HEK293 (cell line): ENCODE measurements around the gene TLE5.
A peak's percentile ranks its signal among the peaks of the same experiment; 100 is the strongest.

ENCODE experiments used
- CTCF ChIA-PET: fragments of 350-600 bp; formaldehyde crosslinking; extraction: SDS; loops from one replicate; lab custom pipeline; 2021; ENCODE audit warnings: antibody characterized with exemption; lab: Yijun Ruan, JAX
- POLR2A ChIA-PET: fragments of 300-600 bp; formaldehyde crosslinking; extraction: SDS; loops from one replicate; lab custom pipeline; 2020; ENCODE audit warnings: antibody characterized with exemption, inconsistent platforms; lab: Yijun Ruan, JAX
- H3K27ac ChIP-seq: fragments of 200-500 bp; sonication (Bioruptor generic); 2 replicates; pipeline ENCODE4 v1.5.1; 2014; ENCODE audit warnings: low read depth, low read length, control low read depth, inconsistent platforms; ENCODE audit errors: extremely low read depth
- H3K36me3 ChIP-seq, 2 experiments: fragments of 200-500 bp in 1 of 2; sonication (Bioruptor generic) in 1 of 2; 1 replicate in 1 of 2; 2 replicates in 1 of 2; pipeline ENCODE4 v1.5.1; 2014 to 2017; ENCODE audit warnings: inconsistent platforms in 2 of 2, low read length in 2 of 2; ENCODE audit not compliant: control insufficient read depth in 2 of 2, insufficient read depth in 1 of 2
- H3K4me1 ChIP-seq: fragments of 200-500 bp; sonication (Bioruptor generic); 2 replicates; pipeline ENCODE4 v1.5.1; 2014; ENCODE audit warnings: mild to moderate bottlenecking, low read length, inconsistent platforms; ENCODE audit not compliant: control insufficient read depth, insufficient read depth
- H3K4me3 ChIP-seq: 2 replicates; pipeline ENCODE4 v1.5.1; 2011; ENCODE audit warnings: low read depth, mild to moderate bottlenecking, control low read depth, low read length, moderate library complexity
- H3K9me3 ChIP-seq: fragments of 200-500 bp; sonication (Bioruptor generic); 2 replicates; pipeline ENCODE4 v1.5.1; 2014; ENCODE audit warnings: low read depth, low read length, inconsistent platforms; ENCODE audit not compliant: control insufficient read depth, insufficient read depth
- EGR2 ChIP-seq: fragments of 450-650 bp; formaldehyde crosslinking; IDR thresholded peaks from 2 replicates; pipeline ENCODE4 v1.5.1; 2016; ENCODE audit warnings: low read depth, missing biosample characterization, missing genetic modification characterization
- GLIS1 ChIP-seq: fragments of 450-650 bp; formaldehyde crosslinking; IDR thresholded peaks from 2 replicates; pipeline ENCODE4 v1.5.1; 2016; ENCODE audit warnings: missing biosample characterization, missing genetic modification characterization
- HIC1 ChIP-seq: fragments of 450-650 bp; formaldehyde crosslinking; IDR thresholded peaks from 2 replicates; pipeline ENCODE4 v1.5.1; 2016; ENCODE audit warnings: missing biosample characterization, missing genetic modification characterization
- KLF8 ChIP-seq: fragments of 450-650 bp; formaldehyde crosslinking; IDR thresholded peaks from 2 replicates; pipeline ENCODE4 v1.5.1; 2016; ENCODE audit warnings: missing biosample characterization, missing genetic modification characterization
- MZF1 ChIP-seq: fragments of 450-650 bp; formaldehyde crosslinking; IDR thresholded peaks from 2 replicates; pipeline ENCODE4 v1.5.1; 2017; ENCODE audit warnings: missing biosample characterization, missing genetic modification characterization, borderline replicate concordance
- SCRT2 ChIP-seq: fragments of 450-650 bp; formaldehyde crosslinking; IDR thresholded peaks from 2 replicates; pipeline ENCODE4 v1.5.1; 2016; ENCODE audit warnings: missing biosample characterization, missing genetic modification characterization
- SP7 ChIP-seq: fragments of 450-650 bp; formaldehyde crosslinking; IDR thresholded peaks from 2 replicates; pipeline ENCODE4 v1.5.1; 2016; ENCODE audit warnings: missing biosample characterization, missing genetic modification characterization
- WT1 ChIP-seq: fragments of 450-650 bp; formaldehyde crosslinking; IDR thresholded peaks from 2 replicates; pipeline ENCODE4 v1.5.1; 2016; ENCODE audit warnings: missing biosample characterization, missing genetic modification characterization
- ZBTB17 ChIP-seq: fragments of 450-650 bp; formaldehyde crosslinking; IDR thresholded peaks from 2 replicates; pipeline ENCODE4 v1.5.1; 2016; ENCODE audit warnings: missing biosample characterization, missing genetic modification characterization
- ZEB2 ChIP-seq: fragments of 450-650 bp; formaldehyde crosslinking; IDR thresholded peaks from 2 replicates; pipeline ENCODE4 v1.5.1; 2016; ENCODE audit warnings: missing biosample characterization, missing genetic modification characterization
- ZFHX2 ChIP-seq: fragments of 450-650 bp; formaldehyde crosslinking; conservative IDR thresholded peaks from 2 replicates; pipeline ENCODE4 v1.5.1; 2016; ENCODE audit warnings: missing biosample characterization, missing genetic modification characterization
- ZFP3 ChIP-seq: fragments of 450-650 bp; formaldehyde crosslinking; IDR thresholded peaks from 2 replicates; pipeline ENCODE4 v1.5.1; 2016; ENCODE audit warnings: low read depth, missing biosample characterization, missing genetic modification characterization
- ZFP69B ChIP-seq: fragments of 450-650 bp; formaldehyde crosslinking; IDR thresholded peaks from 2 replicates; pipeline ENCODE4 v1.5.1; 2016; ENCODE audit warnings: missing biosample characterization, missing genetic modification characterization
- ZNF175 ChIP-seq: fragments of 450-650 bp; formaldehyde crosslinking; IDR thresholded peaks from 2 replicates; pipeline ENCODE4 v1.5.1; 2016; ENCODE audit warnings: missing biosample characterization, missing genetic modification characterization
- ZNF221 ChIP-seq: fragments of 450-650 bp; formaldehyde crosslinking; IDR thresholded peaks from 2 replicates; pipeline ENCODE4 v1.5.1; 2017; ENCODE audit warnings: missing biosample characterization, missing genetic modification characterization, borderline replicate concordance
- ZNF335 ChIP-seq: fragments of 450-650 bp; formaldehyde crosslinking; conservative IDR thresholded peaks from 2 replicates; pipeline ENCODE4 v1.5.1; 2016; ENCODE audit warnings: missing biosample characterization, missing genetic modification characterization
- ZNF394 ChIP-seq: fragments of 450-650 bp; formaldehyde crosslinking; IDR thresholded peaks from 2 replicates; pipeline ENCODE4 v1.5.1; 2016; ENCODE audit warnings: missing biosample characterization, missing genetic modification characterization, mild to moderate bottlenecking, moderate library complexity, borderline replicate concordance
- ZNF501 ChIP-seq: fragments of 450-650 bp; formaldehyde crosslinking; IDR thresholded peaks from 2 replicates; pipeline ENCODE4 v1.5.1; 2016; ENCODE audit warnings: missing biosample characterization, missing genetic modification characterization
- ZNF513 ChIP-seq: fragments of 450-650 bp; IDR thresholded peaks from 2 replicates; pipeline ENCODE4 v1.5.1; 2018; ENCODE audit warnings: missing biosample characterization, missing genetic modification characterization
- ZNF558 ChIP-seq: fragments of 450-650 bp; formaldehyde crosslinking; IDR thresholded peaks from 2 replicates; pipeline ENCODE4 v1.5.1; 2016; ENCODE audit warnings: missing biosample characterization, missing genetic modification characterization
- ZNF561 ChIP-seq: fragments of 450-650 bp; IDR thresholded peaks from 2 replicates; pipeline ENCODE4 v1.5.1; 2018; ENCODE audit warnings: missing biosample characterization, missing genetic modification characterization, borderline replicate concordance
- ZNF623 ChIP-seq: fragments of 450-650 bp; formaldehyde crosslinking; IDR thresholded peaks from 2 replicates; pipeline ENCODE4 v1.5.1; 2016; ENCODE audit warnings: missing biosample characterization, missing genetic modification characterization
- ZNF624 ChIP-seq: fragments of 450-650 bp; formaldehyde crosslinking; IDR thresholded peaks from 2 replicates; pipeline ENCODE4 v1.5.1; 2017; ENCODE audit warnings: missing biosample characterization, missing genetic modification characterization
- ZNF670 ChIP-seq: fragments of 450-650 bp; formaldehyde crosslinking; IDR thresholded peaks from 2 replicates; pipeline ENCODE4 v1.5.1; 2016; ENCODE audit warnings: missing biosample characterization, missing genetic modification characterization, low read depth
- ZNF692 ChIP-seq: fragments of 450-650 bp; formaldehyde crosslinking; IDR thresholded peaks from 2 replicates; pipeline ENCODE4 v1.5.1; 2016; ENCODE audit warnings: missing biosample characterization, missing genetic modification characterization
- ZNF768 ChIP-seq: fragments of 450-650 bp; formaldehyde crosslinking; IDR thresholded peaks from 2 replicates; pipeline ENCODE4 v1.5.1; 2018; ENCODE audit warnings: missing biosample characterization, mild to moderate bottlenecking, missing genetic modification characterization
- ZNF843 ChIP-seq: fragments of 450-650 bp; formaldehyde crosslinking; IDR thresholded peaks from 2 replicates; pipeline ENCODE4 v1.5.1; 2016; ENCODE audit warnings: missing biosample characterization, missing genetic modification characterization
- TF ChIP-seq, protein P1 (sequence below): fragments of 450-650 bp; formaldehyde crosslinking; IDR thresholded peaks from 2 replicates; pipeline ENCODE4 v1.5.1; 2016; ENCODE audit warnings: missing biosample characterization, missing genetic modification characterization
- TF ChIP-seq, protein P2 (sequence below): fragments of 450-650 bp; formaldehyde crosslinking; IDR thresholded peaks from 2 replicates; pipeline ENCODE4 v1.5.1; 2016; ENCODE audit warnings: missing biosample characterization, missing genetic modification characterization

The TLE5 gene

DNA sequence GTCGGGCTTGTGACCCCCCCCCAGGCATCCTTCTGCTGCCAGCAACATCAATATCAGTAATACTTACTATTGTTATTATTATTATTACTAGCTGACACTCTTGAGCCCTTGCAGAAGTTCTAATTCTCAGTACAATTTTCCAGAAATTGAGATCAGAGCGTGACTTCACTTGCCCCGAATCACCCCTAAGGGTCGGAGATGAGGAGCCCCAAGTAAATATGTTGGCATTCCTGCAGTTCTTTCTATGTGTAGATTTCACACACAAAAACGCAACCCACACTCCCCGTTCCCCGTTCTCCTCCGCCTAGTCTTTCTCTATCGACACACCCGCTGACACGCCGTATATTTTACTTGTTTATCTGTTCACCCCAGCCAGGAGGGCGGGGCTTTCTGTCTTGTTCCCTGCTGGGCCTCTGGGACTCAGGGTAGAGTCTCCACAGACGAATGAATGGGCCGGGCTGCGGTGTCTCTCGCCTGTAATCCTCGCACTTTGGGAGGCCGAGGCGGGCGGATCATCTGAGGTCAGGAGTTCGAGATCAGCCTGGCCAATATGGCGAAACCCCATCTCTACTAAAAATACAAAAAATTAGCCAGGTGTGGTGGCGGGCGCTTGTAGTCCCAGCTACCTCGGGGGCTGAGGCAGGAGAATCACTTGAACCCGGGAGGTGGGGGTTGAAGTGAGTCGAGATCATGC lies 14.7 kb downstream of the TLE5 start:
- peaks cover 13% of the 10 kb centered on the region for H3K4me1 ChIP-seq
- no peaks in the 10 kb centered on the region for H3K36me3 ChIP-seq
- no peaks in the 10 kb centered on the region for H3K9me3 ChIP-seq
- ChIA-PET CTCF (interaction anchor here (0.6 kb wide), 1 partner anchor 29 kb away, joined by 3 read pairs; no protein-coding TSS in a partner anchor), POLR2A (interaction anchor here (1.2 to 3.4 kb wide), 2 partner anchors 12 to 97 kb away, joined by 3 to 37 read pairs; no protein-coding TSS in a partner anchor)
- peak overlapping the region; percentile 15 for H3K4me3 ChIP-seq
- H3K27ac ChIP-seq: peak overlapping the region; percentile 69
- TF ChIP-seq ZFP3 (tag by site-specific recombination) (no peak), ZNF221 (tag by site-specific recombination) (no peak), WT1 (peak; percentile 59), ZFP69B (tag by site-specific recombination) (peak; percentile 45; the same call in 1 of the 2 replicates), ZNF670 (tag by site-specific recombination) (no peak), ZNF513 (no peak), KLF8 (peak; percentile 26), ZNF623 (tag by site-specific recombination) (no peak), ZNF501 (tag by site-specific recombination) (no peak), ZNF558 (tag by site-specific recombination) (peak; percentile 53), ZEB2 (tag by site-specific recombination) (peak; percentile 91), ZNF768 (no peak; the same call in 1 of the 2 replicates), ZNF624 (no peak), MZF1 (tag by site-specific recombination) (peak; percentile 69; the same call in 1 of the 2 replicates), ZNF692 (tag by site-specific recombination) (peak; percentile 40), ZNF561 (tag by site-specific recombination) (0 out of 2 replicates have a peak, but pooled peaks have one; percentile 61), ZNF394 (tag by site-specific recombination) (0 out of 2 replicates have a peak, but pooled peaks have one; percentile 26), EGR2 (peak; percentile 28; the same call in 1 of the 2 replicates), SP7 (tag by site-specific recombination) (peak; percentile 84), ZBTB17 (peak; percentile 82), GLIS1 (tag by site-specific recombination) (peak; percentile 75), ZNF335 (peak; percentile 81), ZNF175 (tag by site-specific recombination) (no peak), HIC1 (tag by site-specific recombination) (peak; percentile 80; the same call in 1 of the 2 replicates), ZFHX2 (tag by site-specific recombination) (peak; percentile 18; the same call in 1 of the 2 replicates), SCRT2 (no peak), ZNF843 (tag by site-specific recombination) (peak; percentile 70)
- TF ChIP-seq, protein P1, sequence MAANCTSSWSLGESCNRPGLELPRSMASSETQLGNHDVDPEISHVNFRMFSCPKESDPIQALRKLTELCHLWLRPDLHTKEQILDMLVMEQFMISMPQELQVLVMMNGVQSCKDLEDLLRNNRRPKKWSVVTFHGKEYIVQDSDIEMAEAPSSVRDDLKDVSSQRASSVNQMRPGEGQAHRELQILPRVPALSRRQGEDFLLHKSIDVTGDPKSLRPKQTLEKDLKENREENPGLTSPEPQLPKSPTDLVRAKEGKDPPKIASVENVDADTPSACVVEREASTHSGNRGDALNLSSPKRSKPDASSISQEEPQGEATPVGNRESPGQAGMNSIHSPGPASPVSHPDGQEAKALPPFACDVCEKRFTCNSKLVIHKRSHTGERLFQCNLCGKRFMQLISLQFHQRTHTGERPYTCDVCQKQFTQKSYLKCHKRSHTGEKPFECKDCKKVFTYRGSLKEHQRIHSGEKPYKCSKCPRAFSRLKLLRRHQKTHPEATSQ: no peak
- TF ChIP-seq, protein P2, sequence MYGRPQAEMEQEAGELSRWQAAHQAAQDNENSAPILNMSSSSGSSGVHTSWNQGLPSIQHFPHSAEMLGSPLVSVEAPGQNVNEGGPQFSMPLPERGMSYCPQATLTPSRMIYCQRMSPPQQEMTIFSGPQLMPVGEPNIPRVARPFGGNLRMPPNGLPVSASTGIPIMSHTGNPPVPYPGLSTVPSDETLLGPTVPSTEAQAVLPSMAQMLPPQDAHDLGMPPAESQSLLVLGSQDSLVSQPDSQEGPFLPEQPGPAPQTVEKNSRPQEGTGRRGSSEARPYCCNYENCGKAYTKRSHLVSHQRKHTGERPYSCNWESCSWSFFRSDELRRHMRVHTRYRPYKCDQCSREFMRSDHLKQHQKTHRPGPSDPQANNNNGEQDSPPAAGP: 0 out of 2 replicates have a peak, but pooled peaks have one; percentile 43
